Endothelial cell of umbilical vein (primary cell): Measurements from ENCODE around the gene SPATA2L.

Experiments
- EZH2 ChIP-seq: IDR thresholded peaks from 2 replicates; pipeline ENCODE4 v1.6.1; 2012; ENCODE audit warnings: borderline replicate concordance, low read depth, mild to moderate bottlenecking, moderate library complexity, low read length, inconsistent platforms; ENCODE audit not compliant: severe bottlenecking
- FOS ChIP-seq: IDR thresholded peaks from 2 replicates; pipeline ENCODE4 v1.6.1; 2011; ENCODE audit warnings: mild to moderate bottlenecking, low read length, moderate library complexity, borderline replicate concordance; ENCODE audit not compliant: insufficient read depth
- JUN ChIP-seq: IDR thresholded peaks from 2 replicates; pipeline ENCODE4 v1.6.1; 2011; ENCODE audit warnings: borderline replicate concordance, low read depth; ENCODE audit not compliant: insufficient read length, insufficient read depth
- MYC ChIP-seq: IDR thresholded peaks from one replicate; pipeline ENCODE4 v1.6.1; 2011; ENCODE audit warnings: mild to moderate bottlenecking, low read depth, low read length
- POLR2A ChIP-seq: IDR thresholded peaks from 2 replicates; pipeline ENCODE4 v1.6.1; 2012; ENCODE audit warnings: low read depth, mild to moderate bottlenecking, control low read depth, low read length
- POLR2AphosphoS5 ChIP-seq: IDR thresholded peaks from 2 replicates; pipeline ENCODE4 v1.6.1; 2012; ENCODE audit warnings: low read depth, mild to moderate bottlenecking, control low read depth, low read length, moderate library complexity; ENCODE audit not compliant: insufficient read depth
- TF ChIP-seq, protein P1 (sequence below), 2 donors: IDR thresholded peaks; 1 replicate in 1 of 2; 2 replicates in 1 of 2; pipeline ENCODE4 v1.5.1; 2011; ENCODE audit warnings: low read length in 2 of 2, mild to moderate bottlenecking in 2 of 2, moderate library complexity in 2 of 2, control low read depth in 1 of 2, inconsistent platforms in 1 of 2, low read depth in 1 of 2; ENCODE audit not compliant: insufficient read depth in 1 of 2; ENCODE audit errors: extremely low read depth in 1 of 2
- TF ChIP-seq, protein P2 (sequence below): IDR thresholded peaks from 2 replicates; pipeline ENCODE4 v1.6.1; 2011; ENCODE audit not compliant: insufficient read depth, insufficient read length

DNA sequence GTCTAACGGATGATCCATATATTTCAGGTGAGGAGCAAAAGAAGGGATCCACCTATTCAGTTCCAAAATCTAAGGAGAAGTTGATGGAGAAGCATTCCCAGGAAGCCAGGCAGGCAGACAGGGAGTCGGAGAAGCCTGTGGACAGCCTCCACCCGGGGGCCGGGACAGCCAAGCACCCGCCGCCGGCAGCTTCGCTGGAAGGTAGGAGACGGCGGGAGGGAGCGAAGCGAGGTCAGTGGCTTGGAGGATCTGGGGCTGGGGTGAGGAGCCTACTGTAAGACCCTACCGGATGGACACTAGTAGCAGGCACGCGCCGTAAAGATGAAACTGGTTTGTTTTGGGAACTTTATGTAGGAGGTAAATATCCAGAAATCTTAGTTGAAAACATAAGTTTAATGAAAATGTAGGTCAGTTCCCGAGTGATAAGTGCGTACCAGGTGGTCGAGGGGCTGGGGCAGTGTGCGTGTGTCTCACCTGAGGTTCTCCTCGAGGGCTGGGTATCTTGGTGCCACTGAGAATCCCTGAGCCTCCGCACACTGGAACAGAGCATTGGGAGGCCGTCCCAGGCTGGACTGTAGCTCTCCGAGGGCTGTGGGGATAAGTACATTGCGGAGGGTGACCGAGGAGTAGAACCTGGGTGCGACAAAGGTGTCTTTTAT is 43.2 kb downstream of the SPATA2L start:
- TF ChIP-seq POLR2A (no peak), EZH2 (no peak), MYC (no peak), JUN (no peak), POLR2AphosphoS5 (no peak), FOS (no peak)
- TF ChIP-seq, protein P1, sequence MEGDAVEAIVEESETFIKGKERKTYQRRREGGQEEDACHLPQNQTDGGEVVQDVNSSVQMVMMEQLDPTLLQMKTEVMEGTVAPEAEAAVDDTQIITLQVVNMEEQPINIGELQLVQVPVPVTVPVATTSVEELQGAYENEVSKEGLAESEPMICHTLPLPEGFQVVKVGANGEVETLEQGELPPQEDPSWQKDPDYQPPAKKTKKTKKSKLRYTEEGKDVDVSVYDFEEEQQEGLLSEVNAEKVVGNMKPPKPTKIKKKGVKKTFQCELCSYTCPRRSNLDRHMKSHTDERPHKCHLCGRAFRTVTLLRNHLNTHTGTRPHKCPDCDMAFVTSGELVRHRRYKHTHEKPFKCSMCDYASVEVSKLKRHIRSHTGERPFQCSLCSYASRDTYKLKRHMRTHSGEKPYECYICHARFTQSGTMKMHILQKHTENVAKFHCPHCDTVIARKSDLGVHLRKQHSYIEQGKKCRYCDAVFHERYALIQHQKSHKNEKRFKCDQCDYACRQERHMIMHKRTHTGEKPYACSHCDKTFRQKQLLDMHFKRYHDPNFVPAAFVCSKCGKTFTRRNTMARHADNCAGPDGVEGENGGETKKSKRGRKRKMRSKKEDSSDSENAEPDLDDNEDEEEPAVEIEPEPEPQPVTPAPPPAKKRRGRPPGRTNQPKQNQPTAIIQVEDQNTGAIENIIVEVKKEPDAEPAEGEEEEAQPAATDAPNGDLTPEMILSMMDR (IDR thresholded peaks at IDR 0.05; ENCODE audit: extremely low read depth in 1 of 2, insufficient read depth in 1 of 2, low read depth in 1 of 2, low read length in 2 of 2): no peak
- TF ChIP-seq, protein P2, sequence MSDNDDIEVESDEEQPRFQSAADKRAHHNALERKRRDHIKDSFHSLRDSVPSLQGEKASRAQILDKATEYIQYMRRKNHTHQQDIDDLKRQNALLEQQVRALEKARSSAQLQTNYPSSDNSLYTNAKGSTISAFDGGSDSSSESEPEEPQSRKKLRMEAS: no peak
